ENCODE measurements around the gene TRPM1. TPM values are rescaled to one million over a fixed set of nuclear protein-coding genes. Genes with fewer than 3 reads are reported as not detected.

Gene TRPM1
- total and polyA plus RNA-seq, 9 donors, result 0.12 TPM; not detected in 8

DNA sequence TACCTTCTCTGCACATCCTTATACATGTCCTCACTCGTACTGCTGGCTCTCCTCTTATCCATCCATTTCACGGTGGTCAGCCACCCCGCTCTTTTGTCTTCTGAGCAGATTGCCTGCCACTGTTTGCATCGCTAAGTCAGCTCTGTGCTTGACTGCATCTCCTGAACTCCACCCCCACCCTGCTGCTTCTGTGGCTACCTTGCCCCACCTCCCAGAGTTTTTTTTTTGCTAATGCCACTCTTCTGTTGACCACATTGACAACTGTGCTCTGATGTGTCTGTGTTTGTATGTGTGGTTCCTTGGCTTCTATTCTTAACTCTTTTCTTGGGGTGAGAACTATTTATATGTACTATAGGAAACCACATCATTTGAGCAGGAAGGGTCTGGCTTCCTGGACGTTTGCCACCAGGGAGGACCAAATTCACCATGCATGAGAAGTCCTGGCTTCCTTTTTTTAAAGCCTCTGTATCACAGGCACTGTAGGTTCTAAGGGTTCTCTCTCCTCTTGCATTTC, 97.2 kb downstream of the TRPM1 start:
- no peaks in the 10 kb centered on the region for H3K9me3 ChIP-seq
- intact Hi-C loops (cut with DNase I), result loop anchor here in 1 of 4 donors (10.0 kb wide), 1 partner anchor 81 kb away; no protein-coding TSS in a partner anchor
- no peak overlapping the region for H3K4me3 ChIP-seq
- WGBS, 3 donors, result 49 to 51% (median 50%) methylated on average over 5 of the region's 5 CpGs
- H3K27me3 ChIP-seq, result no peaks in the 10 kb centered on the region
- DNase-seq, result no peak
- H3K36me3 ChIP-seq, result no peaks in the 10 kb centered on the region
- H3K27ac ChIP-seq, result no peak overlapping the region
- H3K4me1 ChIP-seq (ENCODE audit: insufficient read depth), result no peaks in the 10 kb centered on the region
- TF ChIP-seq EP300 (IDR thresholded peaks at IDR 0.05) (no peak), POLR2A (IDR thresholded peaks at IDR 0.05) (no peak)
- TF ChIP-seq, protein P1, sequence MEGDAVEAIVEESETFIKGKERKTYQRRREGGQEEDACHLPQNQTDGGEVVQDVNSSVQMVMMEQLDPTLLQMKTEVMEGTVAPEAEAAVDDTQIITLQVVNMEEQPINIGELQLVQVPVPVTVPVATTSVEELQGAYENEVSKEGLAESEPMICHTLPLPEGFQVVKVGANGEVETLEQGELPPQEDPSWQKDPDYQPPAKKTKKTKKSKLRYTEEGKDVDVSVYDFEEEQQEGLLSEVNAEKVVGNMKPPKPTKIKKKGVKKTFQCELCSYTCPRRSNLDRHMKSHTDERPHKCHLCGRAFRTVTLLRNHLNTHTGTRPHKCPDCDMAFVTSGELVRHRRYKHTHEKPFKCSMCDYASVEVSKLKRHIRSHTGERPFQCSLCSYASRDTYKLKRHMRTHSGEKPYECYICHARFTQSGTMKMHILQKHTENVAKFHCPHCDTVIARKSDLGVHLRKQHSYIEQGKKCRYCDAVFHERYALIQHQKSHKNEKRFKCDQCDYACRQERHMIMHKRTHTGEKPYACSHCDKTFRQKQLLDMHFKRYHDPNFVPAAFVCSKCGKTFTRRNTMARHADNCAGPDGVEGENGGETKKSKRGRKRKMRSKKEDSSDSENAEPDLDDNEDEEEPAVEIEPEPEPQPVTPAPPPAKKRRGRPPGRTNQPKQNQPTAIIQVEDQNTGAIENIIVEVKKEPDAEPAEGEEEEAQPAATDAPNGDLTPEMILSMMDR (IDR thresholded peaks at IDR 0.05), result no peak

DNA sequence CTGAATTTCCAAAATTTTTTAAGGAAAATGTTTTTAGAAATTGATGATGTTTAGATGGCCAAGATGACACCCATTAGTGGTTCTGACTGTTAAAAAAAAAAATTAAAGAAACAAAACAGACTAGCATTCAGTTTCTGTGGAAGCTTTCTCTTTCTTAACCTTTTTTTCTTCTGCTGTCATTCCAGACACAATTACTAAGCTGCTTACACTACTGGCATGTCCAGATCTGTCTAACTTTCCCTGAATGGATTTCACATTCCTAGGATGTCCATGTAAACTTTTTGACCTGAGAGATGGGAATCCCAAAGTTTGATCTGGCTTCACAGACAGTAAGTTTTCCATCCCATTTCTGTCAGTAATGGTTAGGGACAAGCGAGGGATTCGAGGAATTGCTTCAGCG, 99.8 kb downstream of the TRPM1 start:
- intact Hi-C loops (cut with DNase I), result loop anchor here in 1 of 4 donors (10.0 kb wide), 1 partner anchor 83 kb away; no protein-coding TSS in a partner anchor
- H3K27me3 ChIP-seq, result no peaks in the 10 kb centered on the region
- TF ChIP-seq, protein P1 (IDR thresholded peaks at IDR 0.05), result no peak
- TF ChIP-seq EP300 (IDR thresholded peaks at IDR 0.05) (no peak), POLR2A (IDR thresholded peaks at IDR 0.05) (no peak)
- WGBS, 3 donors, result 94 to 95% (median 94%) methylated on average over 3 of the region's 3 CpGs
- no peak overlapping the region for H3K4me3 ChIP-seq
- no peaks in the 10 kb centered on the region for H3K9me3 ChIP-seq
- H3K4me1 ChIP-seq (ENCODE audit: insufficient read depth), result no peaks in the 10 kb centered on the region
- DNase-seq, result no peak
- H3K27ac ChIP-seq, result no peak overlapping the region
- no peaks in the 10 kb centered on the region for H3K36me3 ChIP-seq

DNA sequence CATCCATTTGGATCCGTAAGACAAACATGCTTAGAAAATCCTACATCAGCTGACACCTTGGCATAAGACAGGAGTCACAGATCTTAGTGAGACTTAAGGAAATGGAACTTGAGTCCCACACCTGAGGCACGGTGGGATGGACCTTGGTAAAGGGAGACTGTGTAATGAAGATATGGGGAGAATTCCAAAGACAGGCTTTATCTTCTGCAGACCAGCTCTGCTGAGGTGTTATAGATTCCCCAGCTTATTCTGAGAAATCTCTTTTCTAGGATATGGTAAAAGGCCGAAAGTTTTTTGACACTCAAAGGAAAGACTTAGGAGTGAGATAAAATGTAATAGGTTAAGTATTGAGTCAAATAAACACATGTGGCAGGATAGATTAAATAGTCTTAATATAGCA, 101.8 kb downstream of the TRPM1 start:
- WGBS, 3 donors, result 80 to 86% (median 83%) methylated on average over 3 of the region's 3 CpGs
- H3K36me3 ChIP-seq, result no peaks in the 10 kb centered on the region
- intact Hi-C loops (cut with DNase I), result loop anchor here in 1 of 4 donors (10.0 kb wide), 1 partner anchor 85 kb away; no protein-coding TSS in a partner anchor
- H3K27ac ChIP-seq, result no peak overlapping the region
- H3K4me1 ChIP-seq (ENCODE audit: insufficient read depth), result no peaks in the 10 kb centered on the region
- H3K4me3 ChIP-seq, result no peak overlapping the region
- no peaks in the 10 kb centered on the region for H3K9me3 ChIP-seq
- no peaks in the 10 kb centered on the region for H3K27me3 ChIP-seq
- no peak for DNase-seq
- no peak for TF ChIP-seq EP300 (IDR thresholded peaks at IDR 0.05)
- TF ChIP-seq, protein P1 (IDR thresholded peaks at IDR 0.05), result no peak

DNA sequence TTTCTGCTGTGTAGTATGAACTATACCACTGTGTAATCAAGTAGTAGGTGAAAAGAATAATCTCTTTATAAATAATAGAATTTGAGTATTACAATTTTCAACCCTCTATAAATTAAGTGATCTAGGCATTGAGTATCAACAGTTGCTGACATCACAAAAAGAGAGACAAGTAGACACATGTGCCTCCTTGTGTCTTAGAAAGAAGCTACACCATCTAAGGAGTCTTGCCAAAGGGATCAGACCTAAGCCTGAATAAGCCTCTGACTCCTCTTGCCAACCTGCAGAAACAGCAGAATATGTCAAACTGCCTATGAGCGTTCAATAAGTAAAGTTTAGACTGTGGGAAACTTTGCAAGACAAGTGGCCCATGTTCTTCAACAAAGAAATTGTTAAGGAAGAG, 104.3 kb downstream of the TRPM1 start:
- no peaks in the 10 kb centered on the region for H3K36me3 ChIP-seq
- H3K4me1 ChIP-seq (ENCODE audit: insufficient read depth), result no peaks in the 10 kb centered on the region
- intact Hi-C loops (cut with DNase I), result no loop called here
- no peaks in the 10 kb centered on the region for H3K9me3 ChIP-seq
- H3K4me3 ChIP-seq, result no peak overlapping the region
- 84 to 94% (median 94%) methylated on average over 1 of the region's 1 CpG for WGBS, 3 donors
- no peak for TF ChIP-seq EP300 (IDR thresholded peaks at IDR 0.05)
- no peak for TF ChIP-seq POLR2A (IDR thresholded peaks at IDR 0.05)
- TF ChIP-seq, protein P1 (IDR thresholded peaks at IDR 0.05), result no peak
- no peak for DNase-seq
- H3K27me3 ChIP-seq, result no peaks in the 10 kb centered on the region
- H3K27ac ChIP-seq, result no peak overlapping the region
